Epithelial cell of proximal tubule (primary cell): Measurements from ENCODE around the gene VPS35L. TPM values are rescaled to one million over a fixed set of nuclear protein-coding genes. Genes with fewer than 3 reads are reported as not detected.
"Not testable (repeated sequence)": the region's sequence is repeated elsewhere in the genome, so short reads cannot be mapped to it uniquely, and the experiment has no call there.

Source experiments
- DNase-seq: peaks from one replicate; pipeline ENCODE4 v3.0.0-alpha.2; 2011; ENCODE audit warnings: low read depth
- H3K4me3 ChIP-seq: 2 replicates; pipeline ENCODE4 v1.5.1; 2011; ENCODE audit warnings: low read depth, mild to moderate bottlenecking, low read length
- total RNA-seq: library from RNA; depleted of rRNA; stranded (reverse); fragments of >200 nt; gene quantifications from 2 replicates; pipeline ENCODE4 v1.2.3, GENCODE V29; 2015
- TF ChIP-seq, protein P1 (sequence below): conservative IDR thresholded peaks from 2 replicates; pipeline ENCODE4 v1.5.1; 2012; ENCODE audit warnings: low read depth, mild to moderate bottlenecking, low read length

The VPS35L gene
- total RNA-seq, 1 donor from 2014 or later: 36.9 TPM

- TF ChIP-seq, protein P1, sequence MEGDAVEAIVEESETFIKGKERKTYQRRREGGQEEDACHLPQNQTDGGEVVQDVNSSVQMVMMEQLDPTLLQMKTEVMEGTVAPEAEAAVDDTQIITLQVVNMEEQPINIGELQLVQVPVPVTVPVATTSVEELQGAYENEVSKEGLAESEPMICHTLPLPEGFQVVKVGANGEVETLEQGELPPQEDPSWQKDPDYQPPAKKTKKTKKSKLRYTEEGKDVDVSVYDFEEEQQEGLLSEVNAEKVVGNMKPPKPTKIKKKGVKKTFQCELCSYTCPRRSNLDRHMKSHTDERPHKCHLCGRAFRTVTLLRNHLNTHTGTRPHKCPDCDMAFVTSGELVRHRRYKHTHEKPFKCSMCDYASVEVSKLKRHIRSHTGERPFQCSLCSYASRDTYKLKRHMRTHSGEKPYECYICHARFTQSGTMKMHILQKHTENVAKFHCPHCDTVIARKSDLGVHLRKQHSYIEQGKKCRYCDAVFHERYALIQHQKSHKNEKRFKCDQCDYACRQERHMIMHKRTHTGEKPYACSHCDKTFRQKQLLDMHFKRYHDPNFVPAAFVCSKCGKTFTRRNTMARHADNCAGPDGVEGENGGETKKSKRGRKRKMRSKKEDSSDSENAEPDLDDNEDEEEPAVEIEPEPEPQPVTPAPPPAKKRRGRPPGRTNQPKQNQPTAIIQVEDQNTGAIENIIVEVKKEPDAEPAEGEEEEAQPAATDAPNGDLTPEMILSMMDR: no peak
- DNase-seq: no peak
- no peak overlapping the region for H3K4me3 ChIP-seq
Observed at GRCh38 chr16:19662351-19662750, 106.8 kb downstream of the VPS35L start.

DNA sequence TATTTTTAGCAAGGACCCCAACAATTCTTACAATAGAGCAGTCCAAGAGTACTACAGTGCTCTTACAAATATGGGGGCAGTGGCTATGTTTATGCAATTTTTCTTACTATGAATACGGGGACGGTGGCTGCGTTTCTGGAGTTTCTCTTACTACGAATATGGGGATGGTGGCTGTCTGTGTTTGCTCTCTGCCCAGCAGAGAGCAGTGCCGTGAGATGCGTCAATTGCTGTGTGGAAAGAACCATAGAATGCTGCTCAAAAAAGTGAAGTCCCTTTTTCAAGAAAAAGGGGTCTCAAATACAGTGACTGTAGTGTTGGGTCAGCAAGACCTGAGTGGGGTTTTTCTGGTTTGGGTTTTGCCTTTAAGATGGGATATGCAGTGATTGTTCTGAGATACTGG lies 108.7 kb downstream of the VPS35L start:
- DNase-seq: no peak
- no peak overlapping the region for H3K4me3 ChIP-seq
- TF ChIP-seq, protein P1: no peak

DNA sequence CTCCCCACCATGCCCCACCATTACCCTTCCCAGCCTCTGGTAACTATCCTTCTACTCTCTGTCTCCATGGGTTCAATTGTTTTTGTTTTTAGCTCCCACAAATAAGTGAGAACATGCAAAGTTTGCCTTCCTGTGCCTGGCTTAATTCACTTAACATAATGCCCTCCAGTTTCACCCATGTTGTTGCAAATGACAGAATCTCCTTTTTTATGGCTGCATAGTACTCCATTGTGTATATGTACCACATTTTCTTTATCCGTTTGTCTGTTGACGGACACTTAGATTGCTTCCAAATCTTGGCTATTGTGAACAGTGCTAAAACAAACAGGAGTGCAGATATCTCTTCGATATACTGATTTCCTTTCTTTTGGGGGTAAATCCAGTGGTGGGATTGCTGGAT lies 109.8 kb downstream of the VPS35L start:
- H3K4me3 ChIP-seq, DNase-seq: not testable (repeated sequence)

DNA sequence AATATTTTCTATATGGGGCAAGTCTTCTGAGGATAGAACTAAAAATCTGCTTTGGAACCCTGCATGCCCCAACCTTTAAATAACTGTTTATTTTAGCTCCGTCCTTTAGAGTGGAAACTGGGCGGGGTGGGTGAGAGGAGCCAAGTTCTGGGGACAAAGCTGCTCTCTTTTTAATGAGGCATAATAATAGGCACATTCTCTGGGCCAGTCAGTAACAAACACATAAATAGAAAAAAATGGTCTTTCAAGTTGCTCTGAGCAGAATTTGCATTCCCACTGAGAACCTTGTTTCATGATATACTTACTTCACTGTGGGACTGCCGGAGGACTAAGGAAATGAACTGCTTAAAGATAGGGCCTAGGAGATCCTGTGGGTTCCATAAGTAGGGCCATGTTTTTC lies 111.0 kb downstream of the VPS35L start:
- no peak overlapping the region for H3K4me3 ChIP-seq
- no peak for DNase-seq
- TF ChIP-seq, protein P1: no peak

DNA sequence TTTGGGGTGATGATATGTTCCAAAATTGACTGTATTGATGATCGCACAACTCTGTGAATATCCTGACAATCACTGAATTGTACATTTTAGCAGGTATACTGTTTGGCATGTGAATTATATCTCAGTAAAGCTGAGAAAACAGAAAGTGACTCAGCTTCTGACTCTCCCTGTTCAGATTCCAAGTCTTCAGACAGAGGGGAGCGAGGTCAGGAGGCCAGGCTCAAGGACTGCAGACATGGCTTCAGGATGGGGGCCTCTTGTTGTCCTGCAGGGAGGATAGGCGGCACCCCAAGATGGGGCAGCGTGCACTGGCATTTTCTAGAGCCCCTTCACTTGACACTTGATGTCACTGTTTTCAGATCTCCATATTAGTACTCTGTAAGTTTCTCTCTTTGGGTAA lies 116.9 kb downstream of the VPS35L start:
- H3K4me3 ChIP-seq: no peak overlapping the region
- no peak for DNase-seq
- TF ChIP-seq, protein P1: no peak

GRCh38 chr16:19674485-19674884 lies 119.0 kb downstream of the VPS35L start:
- H3K4me3 ChIP-seq: no peak overlapping the region
- TF ChIP-seq, protein P1: no peak
- no peak for DNase-seq

DNA sequence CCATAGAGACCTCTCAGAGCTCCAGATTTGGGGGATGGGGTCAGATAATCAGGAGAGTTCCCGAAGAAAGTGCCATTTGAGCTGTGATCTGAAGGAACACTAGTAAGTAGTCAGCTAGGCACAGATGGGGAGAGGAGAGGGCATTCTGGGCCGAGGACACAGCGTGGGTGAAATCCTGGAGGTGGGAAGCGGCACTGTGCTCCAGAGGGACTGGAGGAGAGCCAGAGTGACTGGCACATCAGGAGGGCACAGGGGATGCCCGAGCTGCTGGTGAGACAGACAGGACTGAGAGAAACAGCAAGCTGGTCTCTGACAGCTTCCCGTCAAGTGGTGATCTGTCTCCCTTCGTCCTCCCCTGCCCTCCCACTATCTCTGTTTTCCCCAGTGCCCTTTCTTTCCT lies 121.9 kb downstream of the VPS35L start:
- DNase-seq: no peak
- TF ChIP-seq, protein P1: no peak
- H3K4me3 ChIP-seq: no peak overlapping the region

DNA sequence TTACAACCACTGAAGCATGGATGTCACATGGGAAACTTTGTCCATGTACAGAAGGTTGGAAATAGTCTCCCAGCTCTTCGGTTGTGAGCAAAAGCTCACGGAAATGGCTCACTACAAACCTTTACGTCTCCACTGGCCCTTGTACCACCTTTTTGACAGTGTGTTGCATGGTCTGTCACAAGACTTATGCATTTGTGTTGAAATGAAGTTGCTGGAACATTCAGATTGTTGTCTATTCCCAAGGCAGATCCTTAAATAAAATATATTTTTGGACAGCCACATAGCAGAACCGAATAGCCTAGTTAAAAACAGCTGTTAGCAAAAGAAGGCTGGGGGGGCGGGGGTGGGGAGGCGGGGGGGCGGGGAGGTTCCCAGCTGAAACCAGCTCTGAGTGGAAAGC lies 123.3 kb downstream of the VPS35L start:
- TF ChIP-seq, protein P1: no peak
- DNase-seq: no peak
- no peak overlapping the region for H3K4me3 ChIP-seq

- not testable (repeated sequence) for H3K4me3 ChIP-seq, DNase-seq
Observed at GRCh38 chr16:19679281-19679680, 123.8 kb downstream of the VPS35L start.
